ENCODE results near the gene CDX1.
"Not testable (repeated sequence)": the region's sequence is repeated elsewhere in the genome, so short reads cannot be mapped to it uniquely, and the experiment has no call there.

Gene CDX1

DNA sequence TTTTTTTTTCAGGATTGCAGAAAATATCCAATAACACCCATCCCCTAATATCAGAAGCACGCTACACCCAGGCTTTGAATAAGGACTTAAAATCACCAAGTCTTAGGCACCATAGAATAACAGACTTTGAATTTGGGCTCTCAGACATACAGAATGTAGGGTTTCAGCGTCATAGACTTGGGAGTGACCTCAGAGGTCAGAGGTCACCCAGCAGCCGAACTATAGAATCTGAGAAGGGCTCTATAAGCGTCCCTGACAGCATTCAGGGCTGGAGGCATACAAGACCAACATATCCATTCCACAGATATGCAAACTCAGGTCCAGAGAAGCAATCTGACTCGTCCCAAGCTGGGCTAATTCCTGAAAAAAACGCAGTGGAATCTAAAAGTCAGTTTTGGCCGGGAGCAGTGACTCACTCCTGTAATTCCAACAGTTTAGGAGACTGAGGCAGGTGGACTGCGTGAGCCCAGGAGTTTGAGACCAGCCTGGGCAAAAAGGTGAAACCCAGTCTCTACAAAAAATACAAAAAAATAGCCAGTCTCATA lies 58.0 kb downstream of the CDX1 start:
- TF ChIP-seq, protein P1, sequence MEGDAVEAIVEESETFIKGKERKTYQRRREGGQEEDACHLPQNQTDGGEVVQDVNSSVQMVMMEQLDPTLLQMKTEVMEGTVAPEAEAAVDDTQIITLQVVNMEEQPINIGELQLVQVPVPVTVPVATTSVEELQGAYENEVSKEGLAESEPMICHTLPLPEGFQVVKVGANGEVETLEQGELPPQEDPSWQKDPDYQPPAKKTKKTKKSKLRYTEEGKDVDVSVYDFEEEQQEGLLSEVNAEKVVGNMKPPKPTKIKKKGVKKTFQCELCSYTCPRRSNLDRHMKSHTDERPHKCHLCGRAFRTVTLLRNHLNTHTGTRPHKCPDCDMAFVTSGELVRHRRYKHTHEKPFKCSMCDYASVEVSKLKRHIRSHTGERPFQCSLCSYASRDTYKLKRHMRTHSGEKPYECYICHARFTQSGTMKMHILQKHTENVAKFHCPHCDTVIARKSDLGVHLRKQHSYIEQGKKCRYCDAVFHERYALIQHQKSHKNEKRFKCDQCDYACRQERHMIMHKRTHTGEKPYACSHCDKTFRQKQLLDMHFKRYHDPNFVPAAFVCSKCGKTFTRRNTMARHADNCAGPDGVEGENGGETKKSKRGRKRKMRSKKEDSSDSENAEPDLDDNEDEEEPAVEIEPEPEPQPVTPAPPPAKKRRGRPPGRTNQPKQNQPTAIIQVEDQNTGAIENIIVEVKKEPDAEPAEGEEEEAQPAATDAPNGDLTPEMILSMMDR (IDR thresholded peaks at IDR 0.05; ENCODE audit: insufficient read depth, low read depth, low read length, missing control alignments) = no peak
- no peak for DNase-seq (ENCODE audit: low read depth)

DNA sequence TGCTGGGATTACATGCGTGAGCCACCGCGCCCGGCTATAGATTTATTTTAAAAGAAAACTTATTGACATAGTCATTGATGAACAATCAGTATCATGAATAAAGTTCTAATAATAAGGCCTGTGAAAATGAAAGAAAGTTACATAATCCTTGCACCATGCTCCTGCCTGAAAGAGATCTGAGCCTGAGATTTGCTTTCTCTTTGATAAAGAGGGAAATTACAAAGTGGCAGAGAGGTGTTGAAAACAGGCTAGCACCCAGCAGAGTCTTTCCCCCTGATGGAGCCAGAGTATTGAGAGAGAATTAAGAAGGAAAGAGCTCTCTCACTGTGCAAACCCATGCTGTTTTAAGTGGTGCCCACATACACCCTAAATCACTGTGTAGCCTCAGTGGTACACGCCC lies 60.5 kb downstream of the CDX1 start:
- no peak for DNase-seq (ENCODE audit: low read depth)
- H3K4me3 ChIP-seq (ENCODE audit: low read depth, low read length) = no peak overlapping the region
- TF ChIP-seq, protein P1 (IDR thresholded peaks at IDR 0.05; ENCODE audit: insufficient read depth, low read depth, low read length, missing control alignments) = no peak

More for the DNA sequence above, 58.0 kb downstream of the CDX1 start:
- H3K4me3 ChIP-seq (ENCODE audit: low read depth, low read length) = no peak overlapping the region

DNA sequence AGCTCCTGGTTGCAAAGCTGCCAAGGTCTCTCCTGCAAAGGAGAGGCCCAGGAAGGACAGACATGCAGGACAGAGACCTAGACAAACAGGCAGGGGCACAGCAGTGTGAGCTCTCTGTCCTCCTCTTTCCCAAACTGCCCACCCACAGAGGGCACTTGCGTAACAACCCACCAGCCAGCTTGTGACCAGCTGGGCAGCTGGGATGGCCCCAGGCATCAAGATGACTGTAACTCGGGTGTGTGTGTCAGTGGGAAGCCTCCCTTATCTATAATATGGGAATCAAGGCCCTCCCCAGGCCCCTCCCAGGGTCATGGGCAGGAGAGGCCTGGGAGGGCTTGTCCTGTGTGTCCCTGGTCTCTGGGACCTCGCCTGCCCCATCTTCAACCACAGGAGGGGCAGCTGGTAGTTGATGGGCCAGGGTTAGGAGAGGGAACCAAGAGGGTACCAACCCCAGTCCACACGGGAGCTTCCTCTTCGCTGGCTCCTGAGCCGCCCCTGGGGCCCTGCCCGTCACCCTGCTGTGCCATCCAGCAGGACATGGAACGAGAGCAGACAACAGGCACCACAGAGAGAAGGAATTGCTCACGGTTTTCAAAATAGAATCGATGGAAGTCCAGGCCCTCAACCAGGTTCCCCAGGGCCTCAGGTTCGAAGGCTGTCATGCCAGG lies 61.2 kb downstream of the CDX1 start:
- H3K4me3 ChIP-seq (ENCODE audit: low read depth, low read length) = no peak overlapping the region
- DNase-seq (ENCODE audit: low read depth) = no peak
- TF ChIP-seq, protein P1 (IDR thresholded peaks at IDR 0.05; ENCODE audit: insufficient read depth, low read depth, low read length, missing control alignments) = no peak

DNA sequence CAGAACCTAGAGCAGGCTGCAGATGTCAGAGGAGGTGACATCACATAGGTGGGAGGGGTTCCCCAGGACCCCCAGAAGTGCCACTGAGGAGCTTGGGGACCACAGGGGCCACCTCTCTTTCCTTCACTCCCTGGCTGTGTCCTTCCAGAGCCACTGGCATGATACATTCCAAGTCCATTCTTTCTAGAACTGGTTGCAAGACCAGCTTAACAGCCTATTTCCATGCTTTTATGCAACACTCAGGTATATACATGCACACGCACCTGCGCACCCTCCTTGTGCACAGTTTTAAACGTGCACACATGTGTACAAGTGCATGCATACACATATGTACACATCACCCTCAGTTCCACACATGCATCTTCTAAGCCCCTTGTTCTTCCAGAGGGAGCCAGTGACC lies 63.0 kb downstream of the CDX1 start:
- TF ChIP-seq, protein P1 (IDR thresholded peaks at IDR 0.05; ENCODE audit: insufficient read depth, low read depth, low read length, missing control alignments) = no peak
- H3K4me3 ChIP-seq (ENCODE audit: low read depth, low read length) = no peak overlapping the region
- DNase-seq (ENCODE audit: low read depth) = no peak

DNA sequence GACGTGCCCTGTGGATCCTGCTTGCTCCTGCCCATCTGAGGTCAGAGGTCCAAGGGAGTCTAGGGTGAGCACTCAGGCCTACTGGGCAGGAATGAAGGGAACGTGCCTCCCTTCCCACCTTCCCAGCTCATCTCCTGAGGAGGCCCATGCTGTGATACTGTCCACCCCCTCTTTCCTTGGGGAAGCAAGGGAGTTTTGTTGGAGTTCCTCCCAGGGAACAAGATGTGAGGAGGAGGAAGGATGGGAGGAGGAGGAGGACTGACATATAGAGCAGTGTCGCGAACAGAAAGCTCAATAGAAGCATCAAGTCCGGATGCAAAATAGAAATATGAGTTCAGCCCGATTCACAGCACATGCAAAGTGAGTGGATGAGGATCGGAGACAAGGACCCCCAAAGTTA lies 64.3 kb downstream of the CDX1 start:
- no peak overlapping the region for H3K4me3 ChIP-seq (ENCODE audit: low read depth, low read length)
- TF ChIP-seq, protein P1 (IDR thresholded peaks at IDR 0.05; ENCODE audit: insufficient read depth, low read depth, low read length, missing control alignments) = no peak
- no peak for DNase-seq (ENCODE audit: low read depth)

DNA sequence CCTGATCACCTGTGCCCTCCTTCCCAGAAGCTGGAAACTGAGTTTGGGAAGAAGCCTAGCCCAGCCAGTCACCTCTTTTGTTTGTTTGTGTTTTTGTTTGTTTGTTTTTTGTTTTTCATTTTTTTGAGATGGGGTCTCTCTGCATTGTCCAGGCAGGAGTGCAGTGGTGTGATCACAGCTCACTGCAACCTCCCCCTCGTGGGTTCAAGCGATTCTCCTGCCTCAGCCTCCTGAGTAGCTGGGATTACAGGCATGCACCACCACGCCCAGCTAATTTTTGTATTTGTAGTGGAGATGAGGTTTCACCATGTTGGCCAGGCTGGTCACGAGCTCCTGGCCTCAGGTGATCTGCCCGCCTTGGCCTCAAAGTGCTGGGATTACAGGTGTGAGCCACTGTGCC lies 67.1 kb downstream of the CDX1 start:
- DNase-seq (ENCODE audit: low read depth); H3K4me3 ChIP-seq (ENCODE audit: low read depth, low read length): not testable (repeated sequence)

Data from GM12865 (cell line).